Gastroesophageal sphincter (tissue), 4 donors: ENCODE data around the gene MOAP1. TPM values are rescaled to one million over a fixed set of nuclear protein-coding genes. Genes with fewer than 3 reads are reported as not detected.

Source experiments
- ATAC-seq: fragments of 150-250 bp; one replicate; pipeline ENCODE4 v1.9.1; 2016; ENCODE audit warnings: mild to moderate bottlenecking, moderate library complexity
- H3K27ac ChIP-seq, 4 donors: fragments of 200-600 bp; sonication (generic) in 3 of 4; 1 replicate in 3 of 4; 2 replicates in 1 of 4; pipeline ENCODE4 v1.5.1; 2016 to 2019
- H3K27me3 ChIP-seq: fragments of 200-600 bp; sonication (generic); one replicate; pipeline ENCODE4 v1.5.1; 2019
- H3K36me3 ChIP-seq, 2 donors: fragments of 200-600 bp; sonication (generic); one replicate each; pipeline ENCODE4 v1.5.1; 2019; ENCODE audit warnings: control low read depth in 1 of 2
- H3K4me1 ChIP-seq, 3 donors: fragments of 200-600 bp; sonication (generic); 1 replicate in 2 of 3; 2 replicates in 1 of 3; pipeline ENCODE4 v1.5.1; 2016 to 2019; ENCODE audit warnings: control low read depth in 2 of 3
- H3K4me3 ChIP-seq, 2 donors: fragments of 200-600 bp; sonication (generic); one replicate each; pipeline ENCODE4 v1.5.1; 2019; ENCODE audit warnings: mild to moderate bottlenecking in 1 of 2, moderate library complexity in 1 of 2
- H3K9me3 ChIP-seq, 3 donors: fragments of 200-600 bp; sonication (generic); one replicate each; pipeline ENCODE4 v1.5.1; 2017 to 2019; ENCODE audit warnings: control low read depth in 2 of 3
- CTCF ChIP-seq, 4 experiments: fragments of 200-600 bp in 2 of 4; fragments of 450-650 bp in 2 of 4; sonication (generic) in 1 of 4; IDR thresholded peaks; one replicate each; pipeline ENCODE4 v1.5.1; 2017 to 2019; ENCODE audit warnings: antibody characterized with exemption in 4 of 4, mild to moderate bottlenecking in 2 of 4, moderate library complexity in 2 of 4
- EP300 ChIP-seq: sonication (generic); formaldehyde crosslinking; IDR thresholded peaks from one replicate; pipeline ENCODE4 v1.6.1; 2017; ENCODE audit warnings: antibody characterized with exemption, mild to moderate bottlenecking
- POLR2A ChIP-seq, 2 donors: fragments of 450-650 bp; IDR thresholded peaks; one replicate each; pipeline ENCODE4 v1.6.1; 2017; ENCODE audit warnings: antibody characterized with exemption in 2 of 2, mild to moderate bottlenecking in 2 of 2, moderate library complexity in 1 of 2
- POLR2AphosphoS5 ChIP-seq: sonication (generic); formaldehyde crosslinking; IDR thresholded peaks from one replicate; pipeline ENCODE4 v1.6.1; 2017; ENCODE audit warnings: antibody characterized with exemption
- WGBS, 2 donors: methylation state at CpG; one replicate each; pipeline ENCODE4 v1.1.5; 2018; ENCODE audit warnings: low coverage in 1 of 2; 5-methylcytosine and 5-hydroxymethylcytosine counted together
- total RNA-seq, 4 donors: library from RNA; depleted of rRNA; stranded (reverse); fragments of >200 nt; gene quantifications; one replicate each; pipeline ENCODE4 v1.1.0, GENCODE V29; 2016

MOAP1 gene
- total RNA-seq, 4 donors from 2014 or later, result 70.1 to 80.6 (median 72.6) TPM

- H3K36me3 ChIP-seq, result no peaks in the 10 kb centered on the region
- no peaks in the 10 kb centered on the region for H3K27me3 ChIP-seq
- WGBS, 2 donors, result 53 to 90% methylated on average over 4 to 7 of the region's 7 CpGs
- no peak for TF ChIP-seq POLR2AphosphoS5
- TF ChIP-seq CTCF (IDR thresholded peaks at IDR 0.05), result no peak
- no peak for TF ChIP-seq EP300
- ATAC-seq, result no peak
- H3K9me3 ChIP-seq, result no peaks in the 10 kb centered on the region
- no peak overlapping the region for H3K4me3 ChIP-seq
- H3K4me1 ChIP-seq, result no peaks in the 10 kb centered on the region
- no peak overlapping the region for H3K27ac ChIP-seq
These were observed 31.6 kb downstream of the MOAP1 start for GRCh38 chr14:93153121-93153520.

GRCh38 chr14:93150227-93151208 is 34.2 kb downstream of the MOAP1 start:
- Histone ChIP-seq H3K27ac (no peak overlapping the region), H3K9me3 (no peaks in the 10 kb centered on the region)
- WGBS, 2 donors, result 53 to 74% methylated on average over 5 to 12 of the region's 16 CpGs

GRCh38 chr14:93148979-93149378 is 35.7 kb downstream of the MOAP1 start:
- H3K36me3 ChIP-seq, result no peaks in the 10 kb centered on the region
- H3K4me3 ChIP-seq, result no peak overlapping the region
- no peak for ATAC-seq
- 83% methylated on average over 1 of the region's 8 CpGs; no CpG with 5 or more reads in 1 of the 2 donors for WGBS, 2 donors
- H3K9me3 ChIP-seq, result no peaks in the 10 kb centered on the region
- H3K4me1 ChIP-seq, result no peaks in the 10 kb centered on the region
- H3K27me3 ChIP-seq, result no peaks in the 10 kb centered on the region
- no peak for TF ChIP-seq EP300
- TF ChIP-seq POLR2AphosphoS5, result no peak
- no peak for TF ChIP-seq CTCF (IDR thresholded peaks at IDR 0.05)
- TF ChIP-seq POLR2A (IDR thresholded peaks at IDR 0.05), result no peak
- no peak overlapping the region for H3K27ac ChIP-seq

More at GRCh38 chr14:93150227-93151208, 34.2 kb downstream of the MOAP1 start:
- Histone ChIP-seq H3K4me3 (no peak overlapping the region), H3K36me3 (no peaks in the 10 kb centered on the region), H3K4me1 (no peaks in the 10 kb centered on the region), H3K27me3 (no peaks in the 10 kb centered on the region)
- peak; percentile 16 for ATAC-seq
- TF ChIP-seq POLR2AphosphoS5 (no peak), EP300 (no peak), POLR2A (IDR thresholded peaks at IDR 0.05) (no peak), CTCF (IDR thresholded peaks at IDR 0.05) (no peak)

- H3K9me3 ChIP-seq, result no peaks in the 10 kb centered on the region
- H3K4me3 ChIP-seq, result no peak overlapping the region
- H3K36me3 ChIP-seq, result no peaks in the 10 kb centered on the region
- TF ChIP-seq POLR2A (IDR thresholded peaks at IDR 0.05) (no peak), EP300 (no peak)
- H3K27ac ChIP-seq, result no peak overlapping the region
- WGBS, 2 donors, result 68 to 69% methylated on average over 3 to 6 of the region's 9 CpGs
- ATAC-seq, result no peak
- no peaks in the 10 kb centered on the region for H3K27me3 ChIP-seq
- H3K4me1 ChIP-seq, result no peaks in the 10 kb centered on the region
These were observed 38.6 kb downstream of the MOAP1 start for GRCh38 chr14:93146119-93146518.

GRCh38 chr14:93142854-93143652 is 41.6 kb downstream of the MOAP1 start:
- H3K9me3 ChIP-seq, result no peaks in the 10 kb centered on the region
- H3K36me3 ChIP-seq, result no peaks in the 10 kb centered on the region
- TF ChIP-seq POLR2AphosphoS5 (no peak), CTCF (IDR thresholded peaks at IDR 0.05) (no peak), EP300 (no peak), POLR2A (IDR thresholded peaks at IDR 0.05) (no peak)
- H3K27me3 ChIP-seq, result no peaks in the 10 kb centered on the region
- H3K27ac ChIP-seq, result no peak overlapping the region
- H3K4me1 ChIP-seq, result peaks cover 0 to 3% (median 0%) of the 10 kb centered on the region in 3 donors
- no peak for ATAC-seq
- no peak overlapping the region for H3K4me3 ChIP-seq
- 65 to 80% methylated on average over 4 to 7 of the region's 13 CpGs for WGBS, 2 donors
